Hepatocyte (in vitro differentiated cells): Measurements from ENCODE around the gene CLDN15.

Source experiments
- CTCF ChIP-seq: fragments of 200-600 bp; sonication (generic); IDR thresholded peaks from 2 replicates; pipeline ENCODE4 v1.5.1; 2016; ENCODE audit warnings: antibody characterized with exemption, mild to moderate bottlenecking; ENCODE audit not compliant: poor library complexity
- EZH2 ChIP-seq: fragments of 200-600 bp; sonication (generic); IDR thresholded peaks from 2 replicates; pipeline ENCODE4 v1.6.1; 2016; ENCODE audit warnings: antibody characterized with exemption, mild to moderate bottlenecking, borderline replicate concordance
- EZH2phosphoT487 ChIP-seq: fragments of 200-600 bp; sonication (generic); IDR thresholded peaks from one replicate; pipeline ENCODE4 v1.6.1; 2018; ENCODE audit warnings: antibody characterized with exemption, mild to moderate bottlenecking, low read depth, moderate library complexity; ENCODE audit not compliant: unreplicated experiment, severe bottlenecking

DNA sequence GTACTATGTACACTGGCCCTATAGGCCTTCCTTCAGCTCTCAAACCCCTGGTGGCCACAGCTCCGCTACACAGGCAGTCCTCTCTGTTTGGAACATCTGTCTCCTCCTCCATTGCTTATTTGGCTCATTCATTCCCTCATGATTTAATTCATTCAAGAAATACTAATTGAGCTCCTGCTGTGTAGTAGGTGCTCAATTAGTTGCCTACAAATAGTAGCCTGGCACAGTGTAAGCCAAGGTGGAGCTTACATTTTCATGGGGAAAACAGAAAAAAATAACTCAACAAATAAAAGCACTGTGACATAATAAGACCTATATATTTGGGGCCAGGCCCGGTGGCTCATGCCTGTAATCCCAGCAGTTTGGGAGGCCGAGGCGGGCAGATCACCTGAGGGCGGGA lies 10.7 kb upstream of the CLDN15 start:
- TF ChIP-seq CTCF (no peak), EZH2phosphoT487 (no peak), EZH2 (no peak)
